ENCODE data around the gene ARHGEF28. TPM values are rescaled to one million over a fixed set of nuclear protein-coding genes. Genes with fewer than 3 reads are reported as not detected.

The ARHGEF28 gene
- total and polyA plus RNA-seq, 8 donors: 14.9 to 36.2 (median 24.6) TPM

GRCh38 chr5:73867345-73868335, 241.6 kb downstream of the ARHGEF28 start:
- no peak for ATAC-seq
- WGBS, 2 donors: 84 to 91% methylated on average over 5 of the region's 5 CpGs
- intact Hi-C loops (cut with DNase I): no loop called here

GRCh38 chr5:73883646-73884045, 257.6 kb downstream of the ARHGEF28 start:
- ATAC-seq: no peak
- no peak overlapping the region for H3K27ac ChIP-seq
- no peak for DNase-seq
- H3K36me3 ChIP-seq: peaks cover 0 to 8% (median 6%) of the 10 kb centered on the region in 3 donors
- no peaks in the 10 kb centered on the region for H3K27me3 ChIP-seq
- H3K9me3 ChIP-seq: no peaks in the 10 kb centered on the region
- FAIRE-seq: no peak
- H3K4me3 ChIP-seq: no peak overlapping the region
- intact Hi-C loops (cut with DNase I): no loop called here
- H3K4me1 ChIP-seq: no peaks in the 10 kb centered on the region
- TF ChIP-seq CTCF (IDR thresholded peaks at IDR 0.05): no peak
- 89 to 92% methylated on average over 7 of the region's 7 CpGs for WGBS, 2 donors

More at GRCh38 chr5:73867345-73868335, 241.6 kb downstream of the ARHGEF28 start:
- DNase-seq (no peak), FAIRE-seq (no peak)
- Histone ChIP-seq H3K4me1 (peaks cover 0 to 3% (median 2%) of the 10 kb centered on the region in 3 donors), H3K36me3 (peaks cover 0 to 29% (median 6%) of the 10 kb centered on the region in 3 donors), H3K9me3 (no peaks in the 10 kb centered on the region), H3K4me3 (no peak overlapping the region), H3K27me3 (no peaks in the 10 kb centered on the region), H3K27ac (no peak overlapping the region)
- no peak for TF ChIP-seq CTCF (IDR thresholded peaks at IDR 0.05)

GRCh38 chr5:73887688-73888087, 261.7 kb downstream of the ARHGEF28 start:
- Histone ChIP-seq H3K4me3 (no peak overlapping the region), H3K36me3 (peaks cover 0 to 30% (median 12%) of the 10 kb centered on the region in 3 donors), H3K4me1 (no peaks in the 10 kb centered on the region), H3K27ac (no peak overlapping the region), H3K27me3 (no peaks in the 10 kb centered on the region), H3K9me3 (no peaks in the 10 kb centered on the region)
- 96 to 99% methylated on average over 4 of the region's 4 CpGs for WGBS, 2 donors
- ATAC-seq: no peak
- DNase-seq: no peak
- FAIRE-seq: no peak
- intact Hi-C loops (cut with DNase I): no loop called here
- TF ChIP-seq CTCF (IDR thresholded peaks at IDR 0.05): no peak

GRCh38 chr5:73890569-73890968, 264.6 kb downstream of the ARHGEF28 start:
- WGBS, 2 donors: 96 to 97% methylated on average over 4 of the region's 4 CpGs
- no peak overlapping the region for H3K27ac ChIP-seq
- H3K4me3 ChIP-seq: no peak overlapping the region
- FAIRE-seq: no peak
- H3K9me3 ChIP-seq: no peaks in the 10 kb centered on the region
- H3K36me3 ChIP-seq: peaks cover 0 to 39% (median 12%) of the 10 kb centered on the region in 3 donors
- intact Hi-C loops (cut with DNase I): no loop called here
- no peak for DNase-seq
- no peaks in the 10 kb centered on the region for H3K27me3 ChIP-seq
- no peaks in the 10 kb centered on the region for H3K4me1 ChIP-seq
- peak in 1 of 4 donors; percentile 18 for ATAC-seq
- TF ChIP-seq CTCF (IDR thresholded peaks at IDR 0.05): no peak

GRCh38 chr5:73892218-73892617, 266.2 kb downstream of the ARHGEF28 start:
- H3K27ac ChIP-seq: no peak overlapping the region
- TF ChIP-seq CTCF (IDR thresholded peaks at IDR 0.05): no peak
- H3K4me1 ChIP-seq: no peaks in the 10 kb centered on the region
- FAIRE-seq (no peak), ATAC-seq (no peak), DNase-seq (peak in 1 of 6 donors; percentile 36)
- H3K4me3 ChIP-seq: no peak overlapping the region
- intact Hi-C loops (cut with DNase I): no loop called here
- WGBS, 2 donors: 96 to 99% methylated on average over 6 of the region's 6 CpGs
- H3K36me3 ChIP-seq: peaks cover 0 to 39% (median 6%) of the 10 kb centered on the region in 3 donors
- no peaks in the 10 kb centered on the region for H3K9me3 ChIP-seq
- no peaks in the 10 kb centered on the region for H3K27me3 ChIP-seq

Measured in pancreas (tissue), 10 donors.